Mammary epithelial cell (primary cell): Measurements from ENCODE around the gene TSFM.

Experiments
- CTCF ChIP-seq, 2 donors: IDR thresholded peaks in 1 of 2; conservative IDR thresholded peaks in 1 of 2; 2 replicates each; pipeline ENCODE4 v1.5.1; 2011 to 2012; ENCODE audit warnings: inconsistent platforms in 2 of 2, low read length in 2 of 2, mild to moderate bottlenecking in 2 of 2, control low read depth in 1 of 2, low read depth in 1 of 2; ENCODE audit not compliant: insufficient read depth in 1 of 2; ENCODE audit errors: extremely low read depth in 1 of 2
- EZH2 ChIP-seq: IDR thresholded peaks from 2 replicates; pipeline ENCODE4 v1.6.1; 2012; ENCODE audit warnings: low read length, inconsistent platforms, borderline replicate concordance

- no peak for TF ChIP-seq CTCF (conservative IDR thresholded peaks at IDR 0.05 in 1 of 2, IDR thresholded peaks at IDR 0.05 in 1 of 2; ENCODE audit: extremely low read depth in 1 of 2, insufficient read depth in 1 of 2, low read depth in 1 of 2, low read length in 2 of 2)
- TF ChIP-seq EZH2 = no peak
Observed at GRCh38 chr12:57764662-57765002, 18.0 kb upstream of the TSFM start.
